ENCODE data around the gene PCGF2.

Gene PCGF2

GRCh38 chr17:38746849-38747462 lies 1.2 kb downstream of the PCGF2 start:
- no peaks in the 10 kb centered on the region for H3K36me3 Mint-ChIP-seq (ENCODE audit: low read depth)
- H3K4me3 Mint-ChIP-seq, result peak overlapping the region; percentile 63
- H3K27me3 Mint-ChIP-seq, result peaks cover 48% of the 10 kb centered on the region
- H3K4me1 Mint-ChIP-seq (ENCODE audit: low read depth), result peaks cover 39% of the 10 kb centered on the region
- H3K27ac Mint-ChIP-seq, result no peak overlapping the region
- H3K9me3 Mint-ChIP-seq, result no peaks in the 10 kb centered on the region

- peak overlapping the region; percentile 63 for H3K4me3 Mint-ChIP-seq
- peaks cover 43% of the 10 kb centered on the region for H3K27me3 Mint-ChIP-seq
- H3K4me1 Mint-ChIP-seq (ENCODE audit: low read depth), result peaks cover 31% of the 10 kb centered on the region
- no peaks in the 10 kb centered on the region for H3K9me3 Mint-ChIP-seq
- H3K27ac Mint-ChIP-seq, result no peak overlapping the region
- no peaks in the 10 kb centered on the region for H3K36me3 Mint-ChIP-seq (ENCODE audit: low read depth)
These were observed 1.9 kb downstream of the PCGF2 start for GRCh38 chr17:38746004-38746848.

- Mint-ChIP-seq H3K4me3 (no peak overlapping the region), H3K9me3 (no peaks in the 10 kb centered on the region), H3K36me3 (ENCODE audit: low read depth) (no peaks in the 10 kb centered on the region), H3K27me3 (peaks cover 40% of the 10 kb centered on the region), H3K4me1 (ENCODE audit: low read depth) (peaks cover 25% of the 10 kb centered on the region), H3K27ac (no peak overlapping the region)
These were observed 2.6 kb downstream of the PCGF2 start for GRCh38 chr17:38745545-38745944.

GRCh38 chr17:38743556-38744171 lies 4.5 kb downstream of the PCGF2 start:
- Mint-ChIP-seq H3K9me3 (no peaks in the 10 kb centered on the region), H3K4me1 (ENCODE audit: low read depth) (peaks cover 12% of the 10 kb centered on the region)

GRCh38 chr17:38742411-38743308 lies 5.5 kb downstream of the PCGF2 start:
- Mint-ChIP-seq H3K4me3 (no peak overlapping the region), H3K9me3 (no peaks in the 10 kb centered on the region), H3K27me3 (peaks cover 27% of the 10 kb centered on the region), H3K27ac (no peak overlapping the region), H3K36me3 (ENCODE audit: low read depth) (no peaks in the 10 kb centered on the region), H3K4me1 (ENCODE audit: low read depth) (peaks cover 12% of the 10 kb centered on the region)

More at GRCh38 chr17:38743556-38744171, 4.5 kb downstream of the PCGF2 start:
- Mint-ChIP-seq H3K27me3 (peaks cover 27% of the 10 kb centered on the region), H3K4me3 (no peak overlapping the region), H3K36me3 (ENCODE audit: low read depth) (no peaks in the 10 kb centered on the region), H3K27ac (no peak overlapping the region)

- Mint-ChIP-seq H3K27me3 (peaks cover 27% of the 10 kb centered on the region), H3K36me3 (ENCODE audit: low read depth) (no peaks in the 10 kb centered on the region), H3K4me1 (ENCODE audit: low read depth) (peaks cover 12% of the 10 kb centered on the region), H3K9me3 (no peaks in the 10 kb centered on the region), H3K4me3 (no peak overlapping the region), H3K27ac (no peak overlapping the region)
These were observed 6.2 kb downstream of the PCGF2 start for GRCh38 chr17:38741921-38742410.

GRCh38 chr17:38741461-38741860 lies 6.7 kb downstream of the PCGF2 start:
- Mint-ChIP-seq H3K27me3 (peaks cover 22% of the 10 kb centered on the region), H3K4me1 (ENCODE audit: low read depth) (peaks cover 7% of the 10 kb centered on the region), H3K9me3 (no peaks in the 10 kb centered on the region), H3K27ac (no peak overlapping the region), H3K4me3 (no peak overlapping the region), H3K36me3 (ENCODE audit: low read depth) (no peaks in the 10 kb centered on the region)

- Mint-ChIP-seq H3K4me3 (no peak overlapping the region), H3K9me3 (no peaks in the 10 kb centered on the region), H3K4me1 (ENCODE audit: low read depth) (peaks cover under 1% of the 10 kb centered on the region), H3K27me3 (peaks cover 15% of the 10 kb centered on the region), H3K27ac (no peak overlapping the region), H3K36me3 (ENCODE audit: low read depth) (no peaks in the 10 kb centered on the region)
These were observed 7.3 kb downstream of the PCGF2 start for GRCh38 chr17:38740806-38741205.

- no peaks in the 10 kb centered on the region for H3K36me3 Mint-ChIP-seq (ENCODE audit: low read depth)
- no peak overlapping the region for H3K4me3 Mint-ChIP-seq
- peaks cover 12% of the 10 kb centered on the region for H3K27me3 Mint-ChIP-seq
- peaks cover 5% of the 10 kb centered on the region for H3K4me1 Mint-ChIP-seq (ENCODE audit: low read depth)
- no peak overlapping the region for H3K27ac Mint-ChIP-seq
- H3K9me3 Mint-ChIP-seq, result no peaks in the 10 kb centered on the region
These were observed 8.1 kb downstream of the PCGF2 start for GRCh38 chr17:38740044-38740443.

GRCh38 chr17:38739305-38739704 lies 8.8 kb downstream of the PCGF2 start:
- Mint-ChIP-seq H3K4me1 (ENCODE audit: low read depth) (peaks cover 13% of the 10 kb centered on the region), H3K27me3 (peaks cover 8% of the 10 kb centered on the region), H3K4me3 (no peak overlapping the region), H3K36me3 (ENCODE audit: low read depth) (no peaks in the 10 kb centered on the region), H3K9me3 (no peaks in the 10 kb centered on the region), H3K27ac (no peak overlapping the region)

- H3K27ac Mint-ChIP-seq, result no peak overlapping the region
- H3K4me3 Mint-ChIP-seq, result no peak overlapping the region
- no peaks in the 10 kb centered on the region for H3K36me3 Mint-ChIP-seq (ENCODE audit: low read depth)
- peaks cover 19% of the 10 kb centered on the region for H3K4me1 Mint-ChIP-seq (ENCODE audit: low read depth)
- H3K27me3 Mint-ChIP-seq, result peaks cover 8% of the 10 kb centered on the region
- no peaks in the 10 kb centered on the region for H3K9me3 Mint-ChIP-seq
These were observed 9.4 kb downstream of the PCGF2 start for GRCh38 chr17:38738686-38739085.

- Mint-ChIP-seq H3K4me1 (ENCODE audit: low read depth) (peaks cover 24% of the 10 kb centered on the region), H3K9me3 (no peaks in the 10 kb centered on the region), H3K27me3 (peaks cover 8% of the 10 kb centered on the region), H3K27ac (no peak overlapping the region), H3K36me3 (ENCODE audit: low read depth) (peaks cover 1% of the 10 kb centered on the region), H3K4me3 (no peak overlapping the region)
These were observed 10.0 kb downstream of the PCGF2 start for GRCh38 chr17:38738007-38738662.

GRCh38 chr17:38735161-38735997 lies 12.8 kb downstream of the PCGF2 start:
- H3K9me3 Mint-ChIP-seq, result no peaks in the 10 kb centered on the region
- H3K27me3 Mint-ChIP-seq, result no peaks in the 10 kb centered on the region
- peak overlapping the region; percentile 92 for H3K27ac Mint-ChIP-seq
- H3K4me1 Mint-ChIP-seq (ENCODE audit: low read depth), result peaks cover 49% of the 10 kb centered on the region
- H3K36me3 Mint-ChIP-seq (ENCODE audit: low read depth), result peaks cover 14% of the 10 kb centered on the region
- H3K4me3 Mint-ChIP-seq, result no peak overlapping the region

All from stimulated activated naive CD8-positive, alpha-beta T cell treated with anti-CD3 and anti-CD28 coated beads, Interleukin-15, Interleukin-2, amounts not matched to agents 100 ng/mL and 50 ng/mL, for 24 hours (primary cell).